Measurements from ENCODE around the gene NTF3. TPM values are rescaled to one million over a fixed set of nuclear protein-coding genes. Genes with fewer than 3 reads are reported as not detected.

NTF3 gene
- total RNA-seq, 4 donors from 2014 or later = 0.18 to 0.23 TPM; not detected in 2

GRCh38 chr12:5470703-5471102, 38.8 kb downstream of the NTF3 start:
- intact Hi-C loops (cut with DNase I; ENCODE audit: low total_unique reads) (no loop called here), in situ Hi-C loops (cut with MboI; ENCODE audit: low sequenced_read_pairs in 4 of 4) (no loop called here)

GRCh38 chr12:5473076-5473782, 41.3 kb downstream of the NTF3 start:
- Histone ChIP-seq H3K27me3 (no peaks in the 10 kb centered on the region), H3K9me3 (no peaks in the 10 kb centered on the region), H3K4me1 (no peaks in the 10 kb centered on the region), H3K27ac (no peak overlapping the region), H3K36me3 (no peaks in the 10 kb centered on the region), H3K4me3 (no peak overlapping the region)
- no peak for DNase-seq
- in situ Hi-C loops (cut with MboI; ENCODE audit: low sequenced_read_pairs in 4 of 4) = no loop called here
- TF ChIP-seq POLR2A (IDR thresholded peaks at IDR 0.05) = no peak
- no peak for TF ChIP-seq CTCF (IDR thresholded peaks at IDR 0.05 in 4 of 5, conservative IDR thresholded peaks at IDR 0.05 in 1 of 5)
- intact Hi-C loops (cut with DNase I; ENCODE audit: low total_unique reads) = no loop called here
- no peak for ATAC-seq

More at GRCh38 chr12:5470703-5471102, 38.8 kb downstream of the NTF3 start:
- H3K4me3 ChIP-seq = no peak overlapping the region
- no peak overlapping the region for H3K27ac ChIP-seq
- H3K27me3 ChIP-seq = no peaks in the 10 kb centered on the region
- H3K4me1 ChIP-seq = no peaks in the 10 kb centered on the region
- DNase-seq = no peak
- H3K36me3 ChIP-seq = no peaks in the 10 kb centered on the region
- ATAC-seq = no peak
- H3K9me3 ChIP-seq = no peaks in the 10 kb centered on the region
- TF ChIP-seq CTCF (IDR thresholded peaks at IDR 0.05 in 4 of 5, conservative IDR thresholded peaks at IDR 0.05 in 1 of 5) (no peak), POLR2A (IDR thresholded peaks at IDR 0.05) (no peak)

- H3K4me1 ChIP-seq = no peaks in the 10 kb centered on the region
- no peak overlapping the region for H3K27ac ChIP-seq
- no peak for ATAC-seq
- TF ChIP-seq POLR2A (IDR thresholded peaks at IDR 0.05) = no peak
- no peak for TF ChIP-seq CTCF (IDR thresholded peaks at IDR 0.05 in 4 of 5, conservative IDR thresholded peaks at IDR 0.05 in 1 of 5)
- no peaks in the 10 kb centered on the region for H3K9me3 ChIP-seq
- no peaks in the 10 kb centered on the region for H3K27me3 ChIP-seq
- no peaks in the 10 kb centered on the region for H3K36me3 ChIP-seq
- in situ Hi-C loops (cut with MboI; ENCODE audit: low sequenced_read_pairs in 4 of 4) = no loop called here
- no peak for DNase-seq
- intact Hi-C loops (cut with DNase I; ENCODE audit: low total_unique reads) = no loop called here
- no peak overlapping the region for H3K4me3 ChIP-seq
Observed at GRCh38 chr12:5473783-5474116, 41.8 kb downstream of the NTF3 start.

GRCh38 chr12:5476356-5476755, 44.4 kb downstream of the NTF3 start:
- Histone ChIP-seq H3K4me3 (no peak overlapping the region), H3K27ac (no peak overlapping the region), H3K9me3 (no peaks in the 10 kb centered on the region), H3K4me1 (no peaks in the 10 kb centered on the region), H3K27me3 (no peaks in the 10 kb centered on the region), H3K36me3 (no peaks in the 10 kb centered on the region)
- in situ Hi-C loops (cut with MboI; ENCODE audit: low sequenced_read_pairs in 4 of 4) (no loop called here), intact Hi-C loops (cut with DNase I; ENCODE audit: low total_unique reads) (no loop called here)
- ATAC-seq (no peak), DNase-seq (no peak)
- TF ChIP-seq POLR2A (IDR thresholded peaks at IDR 0.05) (no peak), CTCF (IDR thresholded peaks at IDR 0.05 in 4 of 5, conservative IDR thresholded peaks at IDR 0.05 in 1 of 5) (no peak)

Data from gastrocnemius medialis (tissue), 4 donors.